Epithelial cell of esophagus (primary cell): ENCODE results near the gene GATD1.
A peak's percentile ranks its signal among the peaks of the same experiment; 100 is the strongest.

ENCODE experiments used
- DNase-seq: peaks from one replicate; pipeline ENCODE4 v3.0.0; 2010; ENCODE audit warnings: low read depth
- H3K4me3 ChIP-seq: 2 replicates; pipeline ENCODE4 v1.5.1; 2011; ENCODE audit warnings: mild to moderate bottlenecking, low read length, control low read depth
- TF ChIP-seq, protein P1 (sequence below): IDR thresholded peaks from 2 replicates; pipeline ENCODE4 v1.5.1; 2011; ENCODE audit warnings: low read depth, mild to moderate bottlenecking, low read length, control low read depth, inconsistent platforms; ENCODE audit not compliant: insufficient read depth; ENCODE audit errors: missing control alignments

The GATD1 gene

DNA sequence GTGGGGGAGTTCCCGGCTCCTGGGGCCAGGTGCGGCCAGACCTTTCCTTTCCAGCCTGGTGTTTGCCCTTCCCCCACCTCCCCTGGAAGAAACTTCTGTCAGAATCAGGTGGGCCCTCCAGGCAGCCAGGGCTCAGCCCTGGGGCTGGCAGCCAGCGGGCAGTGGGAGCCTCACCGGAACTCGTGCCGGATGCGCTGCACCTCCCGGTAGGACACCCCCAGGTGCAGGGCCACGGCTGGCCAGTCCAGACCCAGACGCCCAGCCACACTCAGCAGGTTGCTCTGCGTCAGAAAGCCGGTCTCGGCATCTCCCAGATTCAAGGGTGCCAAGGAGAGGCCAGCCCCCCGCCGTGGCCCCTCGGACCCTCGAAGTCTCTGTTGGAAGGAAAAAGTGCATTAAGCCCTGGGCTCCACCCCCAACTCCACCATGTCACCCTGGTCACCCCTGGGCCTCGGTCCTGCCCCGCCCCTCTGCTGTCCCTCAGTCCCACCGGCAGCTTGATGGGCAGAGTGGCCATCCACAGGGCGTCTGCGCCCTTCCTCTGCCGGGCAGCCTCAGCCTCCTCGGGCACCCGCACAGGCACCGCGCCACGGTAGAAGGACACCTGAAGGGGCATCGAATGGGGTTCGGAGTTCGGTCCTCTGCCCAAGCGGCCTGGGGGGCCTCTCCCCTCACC, 22.5 kb upstream of the GATD1 start:
- DNase-seq: no peak
- H3K4me3 ChIP-seq: no peak overlapping the region
- TF ChIP-seq, protein P1, sequence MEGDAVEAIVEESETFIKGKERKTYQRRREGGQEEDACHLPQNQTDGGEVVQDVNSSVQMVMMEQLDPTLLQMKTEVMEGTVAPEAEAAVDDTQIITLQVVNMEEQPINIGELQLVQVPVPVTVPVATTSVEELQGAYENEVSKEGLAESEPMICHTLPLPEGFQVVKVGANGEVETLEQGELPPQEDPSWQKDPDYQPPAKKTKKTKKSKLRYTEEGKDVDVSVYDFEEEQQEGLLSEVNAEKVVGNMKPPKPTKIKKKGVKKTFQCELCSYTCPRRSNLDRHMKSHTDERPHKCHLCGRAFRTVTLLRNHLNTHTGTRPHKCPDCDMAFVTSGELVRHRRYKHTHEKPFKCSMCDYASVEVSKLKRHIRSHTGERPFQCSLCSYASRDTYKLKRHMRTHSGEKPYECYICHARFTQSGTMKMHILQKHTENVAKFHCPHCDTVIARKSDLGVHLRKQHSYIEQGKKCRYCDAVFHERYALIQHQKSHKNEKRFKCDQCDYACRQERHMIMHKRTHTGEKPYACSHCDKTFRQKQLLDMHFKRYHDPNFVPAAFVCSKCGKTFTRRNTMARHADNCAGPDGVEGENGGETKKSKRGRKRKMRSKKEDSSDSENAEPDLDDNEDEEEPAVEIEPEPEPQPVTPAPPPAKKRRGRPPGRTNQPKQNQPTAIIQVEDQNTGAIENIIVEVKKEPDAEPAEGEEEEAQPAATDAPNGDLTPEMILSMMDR: no peak

DNA sequence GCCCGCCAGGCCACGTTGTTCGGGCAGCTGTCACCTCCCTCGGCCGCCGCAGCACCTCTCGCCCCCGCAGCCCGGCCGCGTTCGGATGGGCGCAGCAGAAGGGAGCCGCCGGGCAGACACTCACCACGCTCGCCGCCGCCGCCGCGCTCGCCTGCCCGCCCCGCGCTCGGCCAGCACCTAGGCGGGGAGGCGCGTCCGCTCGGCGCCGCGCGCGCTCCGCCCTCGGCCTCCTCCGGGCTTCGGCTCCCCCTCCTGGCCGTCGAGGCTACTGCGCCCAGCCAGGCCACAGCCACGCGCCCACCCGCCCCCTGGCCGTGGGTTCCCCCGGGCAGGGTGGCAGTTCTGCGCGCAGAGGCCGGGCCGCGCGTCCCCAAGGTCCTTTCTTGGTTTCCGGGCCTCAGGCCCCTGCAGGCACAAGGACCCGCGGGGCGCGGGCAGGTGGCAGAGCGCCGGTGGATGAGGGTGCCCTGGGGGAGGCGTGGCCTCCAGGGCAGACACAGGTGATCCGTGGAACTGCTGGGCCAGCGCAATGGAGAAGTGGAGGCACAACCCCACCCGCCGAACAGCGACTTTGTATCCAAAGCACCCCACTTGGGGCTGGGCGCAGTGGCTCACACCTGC, 20.9 kb upstream of the GATD1 start, which contains the start of gene SLC25A22:
TSS of gene SLC25A22 (minus strand) at position 189 of the 621 bp plus-strand sequence. CDS start 3,275 bp downstream, outside the sequence.
- TF ChIP-seq, protein P1: peak; percentile 44
- peak; percentile 87 for DNase-seq
- H3K4me3 ChIP-seq: peak within 1 kb of the TSS; percentile 80

DNA sequence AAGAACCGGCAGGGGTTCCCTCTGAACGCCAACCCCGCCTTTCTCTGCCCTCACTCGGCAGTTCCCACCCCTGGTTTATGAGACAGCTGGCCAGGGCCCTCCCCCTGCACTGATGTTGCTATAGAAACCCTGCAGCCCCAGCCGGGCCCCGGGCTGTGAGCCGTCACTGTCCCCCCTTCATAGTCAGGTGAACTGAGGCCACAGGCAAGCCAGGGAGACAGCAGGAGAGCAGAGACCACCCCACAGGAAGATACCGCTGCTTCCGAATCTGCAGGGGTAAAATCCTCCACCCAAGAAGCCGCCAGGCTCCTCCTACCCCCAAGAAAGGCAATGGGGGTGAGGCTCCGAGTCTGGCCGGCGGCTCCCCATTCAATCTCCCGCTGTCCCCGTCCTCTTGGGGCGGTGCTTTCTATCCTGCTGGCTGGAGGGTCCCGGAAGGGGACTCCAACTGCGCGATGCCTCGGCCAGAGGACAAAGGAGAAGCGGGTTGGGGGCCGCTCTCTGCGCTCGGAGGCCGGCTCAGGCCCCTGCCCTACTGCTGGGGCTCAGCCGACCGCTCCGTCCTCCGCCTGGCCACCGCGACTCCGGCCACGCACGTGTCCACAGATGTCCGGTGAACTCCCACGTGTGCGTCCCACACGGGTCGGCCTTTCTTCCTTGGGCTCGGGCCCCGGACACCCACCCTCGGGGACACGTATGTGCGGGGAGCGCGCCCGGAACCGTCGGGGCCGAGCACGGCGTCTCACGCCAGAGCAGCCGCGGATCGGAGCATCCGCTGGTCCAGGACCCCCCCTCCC, 20.2 kb upstream of the GATD1 start:
- peak overlapping the region; percentile 80 for H3K4me3 ChIP-seq
- TF ChIP-seq, protein P1: no peak
- peak; percentile 80 for DNase-seq

DNA sequence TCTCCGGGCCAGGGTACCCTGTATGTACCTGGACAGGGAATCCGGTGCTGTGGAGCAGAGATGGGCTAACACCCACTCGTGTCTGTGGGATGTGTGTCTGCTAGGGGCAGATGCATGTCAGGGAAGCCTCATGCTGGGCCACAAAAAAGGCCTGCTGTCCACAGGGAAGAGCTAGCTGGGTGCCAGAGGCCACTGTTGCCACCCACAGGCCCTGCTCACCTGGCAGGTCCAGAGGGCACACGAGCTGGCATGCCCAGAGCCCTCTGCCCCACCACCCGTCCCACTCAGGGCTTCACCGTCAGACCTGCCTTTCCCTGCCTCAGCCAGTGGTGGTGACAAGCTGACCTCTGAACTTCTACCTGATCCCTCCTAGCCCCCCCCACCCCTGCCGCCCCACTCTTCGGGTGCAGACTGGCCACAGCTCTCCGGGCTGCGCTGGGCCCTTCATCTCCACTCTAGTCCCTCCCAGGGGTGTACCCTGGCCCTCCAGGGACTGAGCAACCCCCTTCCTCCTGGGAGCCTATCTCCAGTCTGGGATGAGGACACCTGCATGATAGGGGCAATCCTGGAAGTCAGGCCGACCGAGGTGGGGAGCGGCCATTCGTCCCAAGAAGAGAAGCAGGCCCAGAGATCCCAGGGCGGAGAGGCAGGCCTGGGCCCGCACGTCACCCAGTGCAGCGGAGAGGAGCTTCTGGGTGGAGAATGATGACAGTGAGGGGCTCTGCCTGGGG, 19.4 kb upstream of the GATD1 start:
- DNase-seq: no peak
- peak overlapping the region; percentile 80 for H3K4me3 ChIP-seq
- TF ChIP-seq, protein P1: no peak

DNA sequence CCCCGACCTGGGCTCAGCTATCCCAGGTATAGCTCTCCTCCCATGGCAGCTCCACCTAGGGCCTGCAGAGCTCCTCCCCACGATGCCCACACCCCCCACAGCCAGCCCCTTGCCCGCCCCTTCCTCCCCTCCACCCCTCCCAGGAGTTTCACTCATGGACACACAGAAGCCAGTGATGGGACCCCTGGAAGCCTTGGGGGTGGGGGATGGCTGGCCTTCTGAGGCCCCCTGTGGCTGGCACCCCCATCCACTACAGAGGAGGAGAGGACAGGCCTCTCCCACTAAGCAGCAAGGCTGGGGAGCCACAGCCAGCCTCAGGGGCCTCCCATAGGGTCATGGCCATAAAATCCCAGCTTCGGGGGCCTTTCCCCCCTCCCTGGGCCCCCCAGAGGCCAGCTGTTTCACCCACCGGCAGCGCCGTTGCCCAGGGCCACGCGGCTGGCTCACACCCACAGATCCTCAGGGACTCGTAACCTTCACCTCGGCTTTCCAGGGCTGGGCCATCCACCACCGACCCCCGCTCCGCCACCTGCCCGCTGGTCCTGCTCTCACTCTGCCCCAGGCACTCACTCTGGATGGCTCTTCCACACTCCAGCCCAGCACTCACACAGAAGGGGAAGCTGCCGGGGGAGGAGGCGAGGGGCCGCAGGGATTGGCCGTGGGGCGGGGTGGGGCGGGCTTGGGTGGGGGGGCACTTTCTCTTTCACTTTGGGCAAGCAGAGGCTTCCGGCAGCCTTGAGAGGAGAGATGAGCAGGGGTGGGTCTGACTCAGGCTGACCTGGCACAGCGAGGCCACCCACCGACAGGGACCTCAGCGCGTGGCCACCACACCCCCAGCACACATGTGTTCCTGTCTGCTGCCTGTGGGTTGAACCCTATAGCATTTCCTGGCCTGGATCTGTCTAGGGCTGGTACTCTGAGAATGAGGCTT, 18.6 kb upstream of the GATD1 start:
- peak; percentile 77 for DNase-seq
- TF ChIP-seq, protein P1: no peak
- H3K4me3 ChIP-seq: peak overlapping the region; percentile 80
